ENCODE measurements around the gene ENAH. TPM values are rescaled to one million over a fixed set of nuclear protein-coding genes. Genes with fewer than 3 reads are reported as not detected.

ENAH gene
- total RNA-seq, 4 donors from 2014 or later = 8.6 to 42.5 (median 35.9) TPM

DNA sequence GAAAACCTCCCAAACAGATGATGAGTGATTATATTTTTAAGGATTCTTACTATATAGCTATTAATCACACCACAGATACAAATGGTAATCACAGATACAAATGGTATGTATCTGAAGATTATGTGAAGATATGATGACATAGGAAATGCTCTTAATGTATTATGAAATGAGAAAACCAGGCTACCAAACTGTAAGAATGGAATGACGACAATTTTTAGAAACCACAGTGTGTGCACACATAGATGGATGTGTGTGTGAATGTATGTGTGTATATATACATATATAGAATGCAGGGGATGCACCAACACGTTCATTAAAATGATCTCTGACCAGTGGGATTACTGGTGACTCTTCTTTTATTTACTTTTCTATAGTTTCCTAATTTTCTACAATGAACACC, 21.5 kb upstream of the ENAH start:
- H3K4me1 ChIP-seq = peaks cover 0 to 8% (median 0%) of the 10 kb centered on the region in 3 donors
- TF ChIP-seq, protein P1, sequence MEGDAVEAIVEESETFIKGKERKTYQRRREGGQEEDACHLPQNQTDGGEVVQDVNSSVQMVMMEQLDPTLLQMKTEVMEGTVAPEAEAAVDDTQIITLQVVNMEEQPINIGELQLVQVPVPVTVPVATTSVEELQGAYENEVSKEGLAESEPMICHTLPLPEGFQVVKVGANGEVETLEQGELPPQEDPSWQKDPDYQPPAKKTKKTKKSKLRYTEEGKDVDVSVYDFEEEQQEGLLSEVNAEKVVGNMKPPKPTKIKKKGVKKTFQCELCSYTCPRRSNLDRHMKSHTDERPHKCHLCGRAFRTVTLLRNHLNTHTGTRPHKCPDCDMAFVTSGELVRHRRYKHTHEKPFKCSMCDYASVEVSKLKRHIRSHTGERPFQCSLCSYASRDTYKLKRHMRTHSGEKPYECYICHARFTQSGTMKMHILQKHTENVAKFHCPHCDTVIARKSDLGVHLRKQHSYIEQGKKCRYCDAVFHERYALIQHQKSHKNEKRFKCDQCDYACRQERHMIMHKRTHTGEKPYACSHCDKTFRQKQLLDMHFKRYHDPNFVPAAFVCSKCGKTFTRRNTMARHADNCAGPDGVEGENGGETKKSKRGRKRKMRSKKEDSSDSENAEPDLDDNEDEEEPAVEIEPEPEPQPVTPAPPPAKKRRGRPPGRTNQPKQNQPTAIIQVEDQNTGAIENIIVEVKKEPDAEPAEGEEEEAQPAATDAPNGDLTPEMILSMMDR (IDR thresholded peaks at IDR 0.05) = no peak
- no peak for TF ChIP-seq POLR2A (IDR thresholded peaks at IDR 0.05)
- H3K27ac ChIP-seq = no peak overlapping the region
- H3K36me3 ChIP-seq = no peaks in the 10 kb centered on the region
- H3K4me3 ChIP-seq = no peak overlapping the region
- peaks cover 0 to 11% (median 0%) of the 10 kb centered on the region in 4 donors for H3K27me3 ChIP-seq
- 67 to 74% methylated on average over 2 of the region's 2 CpGs for WGBS, 2 donors
- no peaks in the 10 kb centered on the region for H3K9me3 ChIP-seq
- DNase-seq = no peak
- intact Hi-C loops (cut with DNase I) = no loop called here

DNA sequence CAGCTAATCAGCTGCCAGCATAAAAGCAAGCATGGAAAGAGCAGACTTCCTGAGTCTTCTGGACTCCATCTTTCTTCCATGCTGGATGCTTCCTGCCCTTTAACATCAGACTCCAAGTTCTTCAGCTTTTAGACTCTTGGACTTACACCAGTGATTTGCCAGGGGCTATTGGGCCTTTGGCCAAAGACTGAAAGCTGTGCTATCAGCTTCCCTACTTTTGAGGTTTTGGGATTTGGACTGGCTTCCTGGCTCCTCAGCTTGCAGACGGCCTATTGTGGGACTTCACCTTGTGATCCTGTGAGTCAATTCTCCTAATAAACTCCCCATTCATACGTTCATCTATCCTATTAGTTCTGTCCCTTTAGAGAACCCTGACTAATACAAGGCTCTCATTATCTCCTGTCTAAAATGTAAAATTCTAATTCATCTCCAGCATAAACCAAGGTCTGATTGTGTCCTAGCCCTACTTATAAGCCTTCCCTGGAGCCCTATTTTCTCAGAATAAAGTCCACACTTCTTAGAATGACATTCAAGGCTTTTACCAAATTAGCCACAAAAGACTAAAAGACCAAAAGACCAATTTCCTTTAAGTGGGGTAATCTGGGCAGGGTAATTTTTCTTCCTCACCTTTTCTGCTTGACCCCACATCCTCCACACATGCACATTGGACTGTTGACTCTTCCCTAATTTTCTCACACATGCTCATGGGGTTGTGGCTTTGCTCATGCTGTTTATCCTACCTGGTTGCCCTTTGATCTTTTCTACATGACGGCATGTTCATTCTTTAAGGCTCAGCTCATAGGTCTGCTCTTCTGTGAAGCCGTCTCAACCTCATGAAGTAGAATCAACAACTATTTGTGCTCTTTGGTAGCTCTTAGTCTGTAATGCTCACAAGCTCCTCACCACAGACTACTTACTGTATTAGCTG, 18.1 kb upstream of the ENAH start:
- no peak for DNase-seq
- no peaks in the 10 kb centered on the region for H3K36me3 ChIP-seq
- H3K27me3 ChIP-seq = no peaks in the 10 kb centered on the region
- no peaks in the 10 kb centered on the region for H3K9me3 ChIP-seq
- no peak overlapping the region for H3K4me3 ChIP-seq
- no peak overlapping the region for H3K27ac ChIP-seq
- intact Hi-C loops (cut with DNase I) = no loop called here
- no peaks in the 10 kb centered on the region for H3K4me1 ChIP-seq
- 58 to 61% methylated on average over 4 of the region's 4 CpGs for WGBS, 2 donors
- no peak for TF ChIP-seq POLR2A (IDR thresholded peaks at IDR 0.05)
- TF ChIP-seq, protein P1 (IDR thresholded peaks at IDR 0.05) = no peak

DNA sequence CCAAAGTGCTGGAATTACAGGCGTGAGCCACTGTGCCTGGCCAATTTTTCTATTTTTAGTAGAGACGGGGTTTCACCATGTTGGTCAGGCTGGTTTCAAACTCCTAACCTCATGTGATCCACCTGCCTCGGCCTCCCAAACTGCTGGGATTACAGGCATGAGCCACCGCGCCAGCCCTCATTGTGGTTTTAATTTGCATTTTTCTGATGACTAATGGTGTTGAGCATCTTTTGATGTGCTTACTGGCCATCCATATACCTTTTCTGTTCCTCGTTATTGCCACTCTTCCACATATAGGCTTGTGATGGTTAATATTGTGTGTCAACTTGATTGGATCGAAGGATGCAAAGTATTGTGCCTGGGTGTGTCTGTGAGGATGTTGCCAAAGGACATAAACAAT, 17.4 kb upstream of the ENAH start:
- intact Hi-C loops (cut with DNase I) = no loop called here
- 80 to 87% methylated on average over 7 of the region's 7 CpGs for WGBS, 2 donors

DNA sequence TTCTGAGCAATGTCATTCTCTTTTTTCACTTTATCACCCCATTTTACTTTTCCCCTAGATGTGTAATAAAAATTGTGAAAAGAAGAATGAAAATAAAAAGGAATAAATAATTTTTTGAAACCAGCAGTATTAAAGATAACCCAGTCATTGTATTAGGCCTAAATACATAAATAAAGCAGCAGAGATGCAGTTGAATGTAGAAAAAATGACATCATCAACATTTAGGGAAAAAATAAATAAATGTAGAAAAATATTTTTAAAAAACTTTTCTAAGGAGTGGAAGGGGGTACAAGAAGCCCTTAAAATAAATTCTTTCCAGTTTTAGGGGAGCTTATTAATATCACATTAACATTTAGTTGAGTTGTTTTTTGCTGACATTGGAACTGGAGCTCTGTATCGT, 15.3 kb upstream of the ENAH start:
- intact Hi-C loops (cut with DNase I) = no loop called here
- Histone ChIP-seq H3K4me1 (no peaks in the 10 kb centered on the region), H3K27ac (no peak overlapping the region), H3K27me3 (no peaks in the 10 kb centered on the region), H3K36me3 (no peaks in the 10 kb centered on the region), H3K9me3 (no peaks in the 10 kb centered on the region), H3K4me3 (no peak overlapping the region)
- WGBS, 2 donors = 74 to 88% methylated on average over 1 of the region's 1 CpG
- DNase-seq = no peak
- TF ChIP-seq, protein P1 (IDR thresholded peaks at IDR 0.05) = no peak
- TF ChIP-seq POLR2A (IDR thresholded peaks at IDR 0.05) = no peak

More for the DNA sequence above, 17.4 kb upstream of the ENAH start:
- H3K9me3 ChIP-seq = no peaks in the 10 kb centered on the region
- no peak for DNase-seq
- TF ChIP-seq POLR2A (IDR thresholded peaks at IDR 0.05) = no peak
- TF ChIP-seq, protein P1 (IDR thresholded peaks at IDR 0.05) = no peak
- H3K27ac ChIP-seq = no peak overlapping the region
- H3K36me3 ChIP-seq = no peaks in the 10 kb centered on the region
- H3K4me3 ChIP-seq = no peak overlapping the region
- H3K4me1 ChIP-seq = no peaks in the 10 kb centered on the region
- H3K27me3 ChIP-seq = no peaks in the 10 kb centered on the region

DNA sequence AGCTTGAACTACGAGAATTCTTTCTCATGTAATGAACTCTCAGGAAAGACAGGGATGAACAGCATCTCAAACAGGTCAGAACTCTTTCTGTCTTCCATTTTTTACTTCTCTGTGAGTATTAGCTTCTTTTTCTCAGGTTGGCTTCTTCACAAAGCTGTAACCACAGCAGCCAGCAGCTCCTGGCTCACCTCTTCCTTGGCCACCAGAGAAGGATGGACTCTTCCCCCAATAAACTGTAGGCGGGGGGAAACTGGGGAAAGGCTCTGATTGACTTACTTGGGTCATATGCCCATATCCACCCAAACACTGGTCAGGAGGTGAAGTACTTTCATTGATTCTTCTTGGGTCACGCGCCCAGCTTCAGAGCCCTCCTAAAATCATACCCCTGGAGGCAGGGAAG, 14.4 kb upstream of the ENAH start:
- Histone ChIP-seq H3K27me3 (no peaks in the 10 kb centered on the region), H3K27ac (no peak overlapping the region), H3K9me3 (no peaks in the 10 kb centered on the region), H3K36me3 (no peaks in the 10 kb centered on the region), H3K4me1 (no peaks in the 10 kb centered on the region), H3K4me3 (no peak overlapping the region)
- DNase-seq = no peak
- 89 to 95% methylated on average over 4 of the region's 4 CpGs for WGBS, 2 donors
- no peak for TF ChIP-seq POLR2A (IDR thresholded peaks at IDR 0.05)
- TF ChIP-seq, protein P1 (IDR thresholded peaks at IDR 0.05) = no peak
- intact Hi-C loops (cut with DNase I) = no loop called here

All from esophagus squamous epithelium (tissue), 5 donors.